Testis (tissue), 2 donors: ENCODE data around the gene KLK8.

ENCODE experiments used
- CTCF ChIP-seq, 3 experiments: fragments of 450-650 bp in 2 of 3; fragments of 200-600 bp in 1 of 3; sonication (generic) in 1 of 3; IDR thresholded peaks; one replicate each; pipeline ENCODE4 v1.5.1; 2016 to 2019; ENCODE audit warnings: antibody characterized with exemption in 3 of 3, mild to moderate bottlenecking in 2 of 3, moderate library complexity in 1 of 3
- POLR2A ChIP-seq: fragments of 450-650 bp; IDR thresholded peaks from one replicate; pipeline ENCODE4 v1.6.1; 2017; ENCODE audit warnings: antibody characterized with exemption, mild to moderate bottlenecking, moderate library complexity

GRCh38 chr19:51016798-51017683, 15.6 kb upstream of the KLK8 start:
- TF ChIP-seq POLR2A (no peak), CTCF (IDR thresholded peaks at IDR 0.05) (peak; percentile 81 to 92 (median 89))
